Activated CD8-positive, alpha-beta memory T cell treated with anti-CD3 and anti-CD28 coated beads, Interleukin-2, amount 10 ng/mL, durations not matched to agents 7 days and 5 days (primary cell): ENCODE data around the gene ZNF662. TPM values are rescaled to one million over a fixed set of nuclear protein-coding genes. Genes with fewer than 3 reads are reported as not detected.
"Not testable (repeated sequence)": the region's sequence is repeated elsewhere in the genome, so short reads cannot be mapped to it uniquely, and the experiment has no call there.

ENCODE experiments used
- ATAC-seq: fragments of 150-1000 bp; cut with Tn5 transposase; one replicate; pipeline ENCODE4 v1.10.0; 2021; ENCODE audit warnings: moderate library complexity
- CTCF ChIA-PET: fragments of 350-600 bp; sonication (Branson Sonifier 250); formaldehyde crosslinking; loops from one replicate; lab custom pipeline; 2021; ENCODE audit warnings: antibody characterized with exemption; lab: Charles Lee
- DNase-seq: peaks from one replicate; pipeline ENCODE4 v3.0.0-alpha.2; 2020
- H3K27ac Mint-ChIP-seq: one replicate; pipeline ENCODE4 v1.8.0; 2021; ENCODE audit warnings: mild to moderate bottlenecking, mixed read lengths
- H3K27me3 Mint-ChIP-seq: one replicate; pipeline ENCODE4 v1.8.0; 2021; ENCODE audit warnings: mixed read lengths
- H3K36me3 Mint-ChIP-seq: one replicate; pipeline ENCODE4 v1.8.0; 2021; ENCODE audit warnings: mild to moderate bottlenecking, mixed read lengths
- H3K4me1 Mint-ChIP-seq: one replicate; pipeline ENCODE4 v1.8.0; 2021; ENCODE audit warnings: mixed read lengths
- H3K4me3 Mint-ChIP-seq: one replicate; pipeline ENCODE4 v1.8.0; 2021; ENCODE audit warnings: mild to moderate bottlenecking, moderate library complexity, mixed read lengths
- H3K9me3 Mint-ChIP-seq: one replicate; pipeline ENCODE4 v1.8.0; 2022; ENCODE audit warnings: low read depth, mixed read lengths
- total RNA-seq, 2 experiments: library from RNA; stranded (reverse); gene quantifications; one replicate each; pipeline ENCODE4 v1.2.3, GENCODE V29; 2021

Gene ZNF662
- total RNA-seq, 2 experiments from 2014 or later: 0.47 TPM; not detected in 1

DNA sequence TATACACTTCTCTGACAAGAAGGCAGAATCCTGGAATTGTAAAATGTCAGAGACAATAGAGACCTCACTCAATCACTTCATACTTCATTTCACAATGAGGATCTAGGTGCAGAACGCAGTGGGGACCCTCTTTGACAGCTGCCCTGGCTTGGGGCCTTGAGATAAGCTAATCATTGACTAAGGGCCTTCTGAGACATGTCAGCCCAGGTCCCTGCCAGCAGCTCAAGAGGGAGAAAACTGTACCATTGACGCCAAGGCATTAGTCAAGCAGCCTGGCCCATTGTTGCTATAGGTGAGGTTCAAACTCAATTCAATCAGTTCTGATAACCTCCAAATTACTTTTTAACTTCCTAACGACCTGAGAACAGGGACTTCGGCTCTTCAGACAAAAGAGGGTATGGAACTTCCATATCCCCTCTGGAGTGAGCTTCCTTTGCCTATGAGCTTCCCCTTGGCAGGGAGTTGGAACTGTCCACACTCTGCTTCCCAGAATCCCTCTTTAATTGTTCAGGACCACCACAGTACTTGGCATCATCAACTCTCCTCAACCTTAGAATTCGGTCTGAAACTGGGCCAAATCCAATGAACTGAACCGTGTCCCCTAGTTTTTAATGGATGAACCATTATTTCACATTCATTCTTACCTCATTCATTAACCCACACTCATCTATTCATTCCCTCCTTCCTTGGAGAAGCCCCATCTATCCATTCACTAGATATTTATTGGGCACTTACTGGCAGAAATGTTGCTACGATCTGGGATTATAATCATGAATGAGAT is 28.8 kb upstream of the ZNF662 start:
- no peaks in the 10 kb centered on the region for H3K9me3 Mint-ChIP-seq
- H3K4me3 Mint-ChIP-seq: no peak overlapping the region
- CTCF ChIA-PET: interaction anchor here (2.7 kb wide), 1 partner anchor 46 kb away, joined by 26 read pairs; no protein-coding TSS in a partner anchor
- no peak for ATAC-seq
- H3K4me1 Mint-ChIP-seq: peaks cover 6% of the 10 kb centered on the region
- DNase-seq: no peak
- peaks cover 14% of the 10 kb centered on the region for H3K27me3 Mint-ChIP-seq
- H3K36me3 Mint-ChIP-seq: no peaks in the 10 kb centered on the region
- H3K27ac Mint-ChIP-seq: no peak overlapping the region

DNA sequence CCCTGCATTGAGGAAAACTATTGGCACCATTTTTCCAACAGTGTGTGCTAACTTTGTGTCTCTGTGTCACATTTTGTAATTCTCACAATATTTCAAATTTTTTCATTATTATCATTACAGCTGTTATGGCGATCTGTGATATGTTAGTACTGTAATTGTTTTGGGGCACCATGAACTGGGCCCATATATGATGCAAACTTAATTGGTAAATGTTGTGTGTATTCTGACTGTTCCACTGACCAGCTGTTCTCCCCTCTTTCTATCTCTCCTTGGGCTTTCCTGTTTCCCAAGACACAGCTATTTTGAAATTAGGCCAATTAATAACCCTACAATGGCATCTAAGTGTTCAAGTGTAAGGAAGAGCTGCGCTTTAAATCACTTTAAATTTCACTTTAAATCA is 28.1 kb upstream of the ZNF662 start:
- ATAC-seq: no peak
- no peaks in the 10 kb centered on the region for H3K9me3 Mint-ChIP-seq
- peaks cover 6% of the 10 kb centered on the region for H3K4me1 Mint-ChIP-seq

DNA sequence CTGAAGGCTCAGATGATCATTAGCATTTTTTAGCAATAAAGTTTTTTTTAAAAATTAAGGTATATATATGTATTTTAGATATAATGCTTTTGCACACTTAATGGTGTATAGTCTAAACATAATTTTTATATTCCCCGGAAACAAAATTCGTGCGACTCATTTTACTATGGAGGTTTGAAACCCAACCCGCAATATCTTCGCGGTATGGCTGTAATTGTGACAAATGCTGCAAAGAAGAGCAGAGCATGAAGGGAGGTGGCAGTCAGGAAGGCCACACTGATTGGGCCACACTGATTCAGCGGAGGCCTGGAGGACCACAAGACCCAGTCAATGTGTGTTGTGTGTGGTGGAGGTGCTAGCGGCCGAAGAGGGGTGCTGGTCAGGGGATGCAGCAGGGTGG is 25.8 kb upstream of the ZNF662 start:
- ATAC-seq: no peak
- Mint-ChIP-seq H3K36me3 (no peaks in the 10 kb centered on the region), H3K9me3 (no peaks in the 10 kb centered on the region), H3K27me3 (peaks cover 18% of the 10 kb centered on the region), H3K4me1 (peaks cover 6% of the 10 kb centered on the region), H3K27ac (peak overlapping the region; percentile 29), H3K4me3 (peak overlapping the region; percentile 78)
- CTCF ChIA-PET: interaction anchor here (1.0 to 2.7 kb wide), 3 partner anchors 49 to 226 kb away, joined by 3 to 26 read pairs (median 6); no protein-coding TSS in a partner anchor
- DNase-seq: no peak

More for the DNA sequence above, 28.1 kb upstream of the ZNF662 start:
- no peak overlapping the region for H3K4me3 Mint-ChIP-seq
- CTCF ChIA-PET: interaction anchor here (1.1 to 2.7 kb wide), 4 partner anchors 38 to 98 kb away, joined by 3 to 26 read pairs (median 6); no protein-coding TSS in a partner anchor
- H3K27me3 Mint-ChIP-seq: peaks cover 11% of the 10 kb centered on the region
- H3K36me3 Mint-ChIP-seq: no peaks in the 10 kb centered on the region
- H3K27ac Mint-ChIP-seq: no peak overlapping the region
- DNase-seq: no peak

DNA sequence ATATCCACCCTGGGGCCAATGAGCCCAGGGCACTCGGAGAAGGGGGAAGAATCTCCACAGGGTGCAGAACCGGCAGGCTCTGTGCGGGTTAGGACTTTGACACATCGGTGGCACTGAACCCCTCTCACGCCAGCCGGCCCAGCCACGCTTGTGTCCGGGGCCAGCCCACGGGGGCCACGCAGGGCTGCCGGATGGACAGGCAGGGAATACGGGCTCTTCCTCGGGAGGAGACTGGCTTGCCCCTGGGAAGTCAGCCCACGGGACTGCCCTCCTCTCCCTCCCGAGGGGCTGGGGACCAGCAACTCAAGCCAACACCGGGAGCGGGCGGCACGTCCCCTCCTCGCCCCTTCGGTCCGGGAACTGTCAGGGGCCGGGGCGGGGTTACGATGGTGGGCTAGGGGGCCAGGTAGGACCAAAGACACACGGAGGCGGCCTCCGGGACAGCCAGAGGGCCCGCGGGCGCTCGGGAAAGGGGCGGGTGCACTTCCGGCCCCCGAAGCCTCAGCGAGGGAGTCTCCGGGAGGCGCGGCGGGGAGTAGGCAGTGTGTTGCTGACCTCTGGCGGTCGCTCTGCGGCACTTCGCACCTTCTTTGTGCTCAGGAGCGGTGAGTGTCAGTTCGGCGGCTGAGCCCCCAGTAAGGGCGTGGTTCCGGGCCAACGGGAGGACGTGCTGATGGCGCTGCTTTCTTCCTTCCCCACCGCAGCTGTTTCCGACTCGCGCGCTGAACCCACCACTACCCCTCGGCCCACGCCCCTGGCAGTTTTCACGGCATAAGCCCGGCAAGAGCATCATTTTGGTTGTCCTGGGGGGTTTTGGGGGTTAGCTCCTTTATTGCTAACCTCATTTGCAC is 25.1 kb upstream of the ZNF662 start:
- Mint-ChIP-seq H3K36me3 (no peaks in the 10 kb centered on the region), H3K9me3 (no peaks in the 10 kb centered on the region), H3K27ac (peak overlapping the region; percentile 92), H3K27me3 (peaks cover 20% of the 10 kb centered on the region), H3K4me3 (peak overlapping the region; percentile 78), H3K4me1 (peaks cover 6% of the 10 kb centered on the region)
- DNase-seq: peak; percentile 95
- CTCF ChIA-PET: interaction anchor here (0.8 to 2.6 kb wide), 8 partner anchors 12 to 136 kb away, joined by 3 to 27 read pairs (median 4); no protein-coding TSS in a partner anchor
- ATAC-seq: peak; percentile 99

DNA sequence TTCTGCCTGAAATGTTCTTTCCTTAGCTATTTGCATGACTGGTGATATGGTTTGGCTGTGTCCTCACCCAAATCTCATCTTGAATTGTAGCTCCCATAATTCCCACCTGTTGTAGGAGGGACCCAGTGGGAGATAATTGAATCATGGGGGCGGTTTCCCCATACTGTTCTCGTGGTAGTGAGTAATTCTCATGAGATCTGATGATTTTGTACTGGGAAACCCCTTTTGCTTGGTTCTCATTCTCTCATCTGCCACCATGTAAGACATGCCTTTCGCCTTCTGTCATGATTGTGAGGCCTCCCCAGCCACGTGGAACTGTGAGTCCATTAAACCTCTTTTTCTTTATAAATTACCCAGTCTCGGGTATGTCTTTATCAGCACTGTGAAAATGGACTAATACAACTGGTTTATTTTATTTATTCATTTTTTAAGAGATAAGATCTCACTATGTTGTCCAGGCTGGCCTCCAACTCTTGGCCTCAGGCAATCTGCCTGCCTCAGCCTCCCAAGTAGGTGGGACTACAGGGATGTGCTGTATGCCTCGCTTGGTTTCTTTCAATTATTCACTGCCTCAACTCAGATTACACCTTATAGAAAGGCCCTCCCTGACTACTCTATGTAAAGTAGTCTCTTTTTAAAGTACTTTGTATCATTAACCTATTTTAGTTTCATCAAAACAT is 22.6 kb upstream of the ZNF662 start:
- H3K36me3 Mint-ChIP-seq, ATAC-seq, H3K9me3 Mint-ChIP-seq, DNase-seq, H3K4me3 Mint-ChIP-seq, H3K27ac Mint-ChIP-seq, H3K4me1 Mint-ChIP-seq: not testable (repeated sequence)
- H3K27me3 Mint-ChIP-seq: peaks cover 26% of the 10 kb centered on the region
- CTCF ChIA-PET: interaction anchor here (2.6 kb wide), 1 partner anchor 44 kb away, joined by 8 read pairs; no protein-coding TSS in a partner anchor

DNA sequence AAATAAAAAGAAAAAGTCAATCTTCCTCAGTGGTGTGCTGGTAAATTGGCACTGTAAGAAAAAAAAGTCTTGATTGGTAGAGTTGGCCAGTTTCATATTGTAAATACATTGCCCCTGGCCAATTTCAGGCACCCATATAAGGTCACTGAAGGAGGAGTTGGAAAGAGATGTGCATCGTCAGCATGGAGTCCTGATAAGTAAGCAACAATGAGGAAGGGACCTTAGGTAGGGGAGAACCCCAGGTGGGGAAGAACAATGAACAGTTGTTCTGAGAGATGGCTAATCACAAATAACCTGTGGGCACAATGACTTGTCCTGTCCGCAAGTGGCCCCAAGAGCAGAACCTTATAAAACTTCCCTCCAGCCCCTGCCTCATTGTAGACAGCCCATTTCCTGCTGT is 21.6 kb upstream of the ZNF662 start:
- ATAC-seq (no peak), DNase-seq (peak; percentile 7)
- no peak overlapping the region for H3K27ac Mint-ChIP-seq
- H3K4me1 Mint-ChIP-seq: peaks cover 7% of the 10 kb centered on the region
- no peaks in the 10 kb centered on the region for H3K36me3 Mint-ChIP-seq
- no peaks in the 10 kb centered on the region for H3K9me3 Mint-ChIP-seq
- no peak overlapping the region for H3K4me3 Mint-ChIP-seq
- CTCF ChIA-PET: no interaction called here
- H3K27me3 Mint-ChIP-seq: peaks cover 30% of the 10 kb centered on the region

DNA sequence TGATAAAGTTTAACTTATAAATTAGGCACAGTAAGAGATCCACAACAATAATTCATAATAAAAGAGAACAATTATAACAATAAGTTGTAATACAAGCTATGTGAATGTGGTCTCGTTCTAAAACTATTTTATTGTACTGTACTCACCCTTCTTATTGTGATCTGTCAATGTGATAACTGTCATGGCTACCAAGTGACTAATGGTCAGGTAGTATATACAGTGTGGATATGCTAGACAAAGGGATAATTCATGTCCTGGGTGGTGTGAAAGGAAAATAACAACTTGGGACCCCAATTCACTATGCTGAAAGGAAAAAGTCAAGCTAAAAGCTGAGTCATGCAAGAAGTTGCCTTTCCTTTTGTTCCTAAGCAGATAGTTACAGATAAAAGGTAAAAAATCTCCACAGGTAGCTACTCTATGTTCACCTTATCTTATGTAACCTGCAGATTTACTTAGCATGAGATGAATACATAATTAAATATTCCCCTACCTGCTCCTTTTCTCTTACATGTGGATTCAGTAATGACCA is 19.6 kb upstream of the ZNF662 start:
- peaks cover 13% of the 10 kb centered on the region for H3K4me1 Mint-ChIP-seq
- H3K27me3 Mint-ChIP-seq: peaks cover 25% of the 10 kb centered on the region
- CTCF ChIA-PET: no interaction called here
- H3K36me3 Mint-ChIP-seq: no peaks in the 10 kb centered on the region
- no peak overlapping the region for H3K27ac Mint-ChIP-seq
- DNase-seq: no peak
- H3K9me3 Mint-ChIP-seq: no peaks in the 10 kb centered on the region
- ATAC-seq: no peak
- H3K4me3 Mint-ChIP-seq: no peak overlapping the region

DNA sequence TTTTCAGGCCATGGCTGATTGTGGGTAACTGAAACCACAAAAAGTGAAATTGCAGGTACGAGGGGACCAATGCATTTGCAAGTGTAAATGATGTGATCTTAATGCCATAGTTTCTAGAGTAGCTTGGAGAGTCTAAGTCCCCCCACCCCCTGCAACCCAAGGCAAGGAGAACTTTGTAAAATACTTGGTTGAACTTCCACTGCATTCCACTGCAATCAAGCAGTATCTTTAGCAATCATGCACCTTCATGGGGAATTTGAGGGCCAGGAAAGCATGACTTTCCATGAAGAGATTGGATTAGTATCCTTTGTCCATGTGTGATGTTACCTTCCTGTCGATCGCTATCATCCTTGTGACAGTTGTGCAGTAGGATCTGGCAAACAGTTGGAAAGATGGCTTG is 18.9 kb upstream of the ZNF662 start:
- H3K9me3 Mint-ChIP-seq: no peaks in the 10 kb centered on the region
- H3K4me1 Mint-ChIP-seq: peaks cover 18% of the 10 kb centered on the region
- H3K27ac Mint-ChIP-seq: no peak overlapping the region
- peaks cover 2% of the 10 kb centered on the region for H3K36me3 Mint-ChIP-seq
- no peak for DNase-seq
- ATAC-seq: no peak
- peaks cover 27% of the 10 kb centered on the region for H3K27me3 Mint-ChIP-seq
- H3K4me3 Mint-ChIP-seq: no peak overlapping the region
- CTCF ChIA-PET: interaction anchor here (0.9 kb wide), 1 partner anchor 56 kb away, joined by 3 read pairs; no protein-coding TSS in a partner anchor

DNA sequence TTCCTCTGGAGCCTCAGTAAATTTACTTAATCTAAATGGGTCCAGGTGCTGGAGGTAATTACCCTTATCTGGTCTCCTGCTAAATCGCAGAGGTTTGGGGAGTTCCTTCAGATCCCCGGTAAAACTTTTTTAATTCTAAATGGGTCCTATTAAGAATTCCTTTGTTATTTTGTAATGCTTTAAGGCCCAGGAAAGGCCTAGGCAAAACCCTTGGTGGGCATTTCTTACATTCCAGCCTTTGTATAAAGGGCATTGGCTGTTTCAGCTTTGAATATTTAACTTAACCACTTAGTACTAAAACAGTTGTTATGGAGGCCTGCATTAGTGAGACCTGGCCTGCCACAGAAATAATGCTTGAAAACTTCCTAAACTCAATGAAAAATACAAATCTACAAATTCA is 14.9 kb upstream of the ZNF662 start:
- ATAC-seq (no peak), DNase-seq (no peak)
- Mint-ChIP-seq H3K9me3 (no peaks in the 10 kb centered on the region), H3K4me1 (peaks cover 30% of the 10 kb centered on the region), H3K4me3 (no peak overlapping the region), H3K27ac (no peak overlapping the region), H3K36me3 (peaks cover 2% of the 10 kb centered on the region), H3K27me3 (peaks cover 21% of the 10 kb centered on the region)
- CTCF ChIA-PET: interaction anchor here (1.7 kb wide), 1 partner anchor 51 kb away, joined by 8 read pairs; no protein-coding TSS in a partner anchor

DNA sequence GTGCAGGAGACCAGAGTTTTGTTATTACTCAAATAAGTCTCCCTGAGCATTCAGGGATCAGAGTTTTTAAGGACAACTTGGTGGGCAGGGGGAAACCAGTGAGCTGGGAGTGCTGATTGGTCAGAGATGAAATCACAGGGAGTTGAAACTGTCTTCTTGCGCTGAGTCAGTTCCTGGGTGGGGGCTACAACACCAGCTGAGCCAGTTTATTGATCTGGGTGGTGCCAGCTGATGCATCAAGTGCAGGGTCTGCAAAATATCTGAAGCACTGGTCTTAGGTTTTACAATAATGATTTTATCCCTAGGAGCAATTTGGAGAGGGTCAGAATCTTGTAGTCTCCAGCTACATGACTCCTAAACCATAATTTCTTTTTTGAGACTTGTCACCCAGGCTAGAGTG is 13.8 kb upstream of the ZNF662 start:
- Mint-ChIP-seq H3K4me3 (no peak overlapping the region), H3K9me3 (no peaks in the 10 kb centered on the region), H3K36me3 (peaks cover 2% of the 10 kb centered on the region), H3K4me1 (peaks cover 30% of the 10 kb centered on the region), H3K27me3 (peaks cover 20% of the 10 kb centered on the region), H3K27ac (no peak overlapping the region)
- no peak for DNase-seq
- no peak for ATAC-seq
- CTCF ChIA-PET: interaction anchor here (1.0 kb wide), 1 partner anchor 61 kb away, joined by 4 read pairs; no protein-coding TSS in a partner anchor

DNA sequence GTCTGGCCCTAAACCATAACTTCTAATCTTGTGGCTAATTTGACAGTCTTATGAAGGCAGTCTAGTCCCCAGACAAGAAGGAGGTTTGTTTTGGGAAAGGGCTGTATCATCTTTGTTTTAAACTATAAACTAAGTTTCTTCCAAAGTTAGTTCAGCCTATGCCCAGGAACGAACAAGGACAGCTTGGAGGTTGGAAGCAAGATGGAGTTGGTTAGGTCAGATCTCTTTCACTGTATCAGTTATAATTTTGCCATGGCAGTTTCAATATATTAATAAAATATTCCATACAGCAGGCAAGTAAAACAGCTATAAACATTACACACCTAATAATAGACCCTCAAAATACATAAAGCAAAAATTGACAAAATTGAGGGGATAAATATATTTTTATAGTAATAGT is 13.1 kb upstream of the ZNF662 start:
- ATAC-seq (no peak), DNase-seq (no peak)
- no peak overlapping the region for H3K4me3 Mint-ChIP-seq
- H3K27ac Mint-ChIP-seq: no peak overlapping the region
- H3K4me1 Mint-ChIP-seq: peaks cover 30% of the 10 kb centered on the region
- CTCF ChIA-PET: no interaction called here
- H3K9me3 Mint-ChIP-seq: no peaks in the 10 kb centered on the region
- peaks cover 2% of the 10 kb centered on the region for H3K36me3 Mint-ChIP-seq
- peaks cover 13% of the 10 kb centered on the region for H3K27me3 Mint-ChIP-seq

DNA sequence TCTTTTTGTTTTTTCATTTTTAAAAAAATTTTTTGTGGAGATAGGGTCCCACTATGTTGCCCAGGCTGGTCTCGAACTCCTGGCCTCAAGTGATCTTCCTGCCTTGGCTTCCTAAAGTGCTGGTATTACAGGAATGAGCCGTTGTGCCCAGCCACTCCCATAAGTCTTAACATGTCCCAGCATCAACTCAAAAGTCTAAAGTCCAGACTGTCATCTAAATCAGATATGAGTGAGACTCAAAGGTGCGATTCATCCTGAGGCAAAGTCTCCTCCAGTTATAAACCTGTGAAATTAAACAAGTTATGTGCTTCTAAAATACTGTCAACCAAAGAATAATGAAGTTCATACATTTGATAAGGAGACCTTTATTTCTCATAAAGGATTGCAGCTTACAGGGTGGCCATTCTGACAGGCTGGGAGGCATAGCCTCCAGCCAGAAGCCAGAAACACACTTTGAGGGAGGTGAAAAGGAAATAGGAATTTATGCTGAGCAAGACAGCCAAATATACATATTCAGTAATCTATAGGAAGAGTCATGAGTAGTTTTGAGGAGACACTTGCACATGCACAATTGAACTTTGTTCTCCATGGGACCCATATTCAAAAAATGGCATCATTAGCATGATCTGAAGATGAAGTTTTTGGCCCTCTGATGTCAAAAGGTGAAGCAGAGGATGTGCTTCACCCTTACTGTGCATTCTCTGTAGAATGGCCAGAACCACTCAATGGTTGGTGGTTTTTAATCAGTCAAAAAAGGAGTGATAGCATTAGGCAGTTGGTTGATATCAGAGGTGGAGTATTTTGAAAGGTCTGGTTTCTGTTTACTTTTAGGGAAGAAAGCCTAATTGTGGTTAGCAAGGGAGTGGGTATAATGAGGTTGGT is 11.0 kb upstream of the ZNF662 start:
- DNase-seq (no peak), ATAC-seq (no peak)
- H3K4me3 Mint-ChIP-seq: no peak overlapping the region
- CTCF ChIA-PET: no interaction called here
- H3K27me3 Mint-ChIP-seq: peaks cover 6% of the 10 kb centered on the region
- H3K36me3 Mint-ChIP-seq: peaks cover 2% of the 10 kb centered on the region
- peaks cover 2% of the 10 kb centered on the region for H3K9me3 Mint-ChIP-seq
- peaks cover 23% of the 10 kb centered on the region for H3K4me1 Mint-ChIP-seq
- no peak overlapping the region for H3K27ac Mint-ChIP-seq
